Measurements from ENCODE around the gene GIMAP5.

GRCh38 chr7:150754951-150755350 lies 17.7 kb downstream of the GIMAP5 start:
- no peak for TF ChIP-seq CTCF (IDR thresholded peaks at IDR 0.05 in 8 of 11, conservative IDR thresholded peaks at IDR 0.05 in 3 of 11)
- no peak for TF ChIP-seq POLR2A (IDR thresholded peaks at IDR 0.05)
- TF ChIP-seq POLR2AphosphoS5 (IDR thresholded peaks at IDR 0.05) = no peak
